Left forelimb (tissue), 1 donor: ENCODE data around the gene CEMIP2.

Source experiments
- DNase-seq: peaks from one replicate; pipeline ENCODE4 v3.0.0-alpha.2; 2018; ENCODE audit warnings: low spot score

The CEMIP2 gene

DNA sequence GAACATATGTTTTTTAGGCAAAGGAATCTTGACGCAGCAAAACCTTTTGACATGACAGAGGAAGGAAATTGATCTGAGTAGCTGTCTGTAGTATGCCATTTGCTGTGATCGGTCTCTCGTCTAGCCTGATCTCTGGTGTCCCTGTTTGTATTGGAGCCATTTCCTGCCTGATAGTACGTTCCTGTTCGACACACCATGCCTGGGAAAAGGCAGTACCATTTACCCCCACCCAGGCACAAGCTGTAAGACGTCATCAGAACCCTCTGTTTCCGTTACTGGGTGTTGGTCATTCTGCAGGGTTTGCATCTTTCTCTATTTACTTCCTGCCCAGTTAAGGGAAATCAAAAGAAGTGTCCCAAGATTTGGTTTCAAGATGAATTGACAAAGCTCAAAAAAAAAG is 129.7 kb downstream of the CEMIP2 start:
- DNase-seq, result no peak

DNA sequence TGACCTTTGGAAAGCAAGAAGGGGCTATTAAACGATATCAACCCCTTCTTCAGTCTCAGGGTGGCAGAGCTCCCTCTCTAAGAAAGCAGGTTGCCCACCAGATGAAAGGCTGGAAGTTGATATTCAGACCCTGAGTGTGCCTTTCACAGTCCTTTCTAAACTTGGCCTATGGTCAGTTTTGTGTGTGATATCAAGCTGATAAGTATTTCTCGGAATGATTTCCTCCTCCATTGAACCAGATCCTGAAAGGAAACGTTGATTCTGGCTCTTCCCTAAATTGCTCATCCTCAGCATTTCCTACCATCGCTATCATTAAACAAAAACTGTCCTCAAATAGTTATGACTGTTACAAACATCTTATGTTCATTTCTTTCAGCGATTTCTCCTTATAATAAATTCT is 130.4 kb downstream of the CEMIP2 start:
- no peak for DNase-seq

GRCh38 chr9:71637375-71637774 is 130.9 kb downstream of the CEMIP2 start:
- DNase-seq, result no peak

GRCh38 chr9:71636143-71636839 is 132.0 kb downstream of the CEMIP2 start:
- DNase-seq, result no peak

GRCh38 chr9:71634752-71635151 is 133.6 kb downstream of the CEMIP2 start:
- DNase-seq, result no peak
